Progenitor cell of endocrine pancreas (in vitro differentiated cells): ENCODE results near the gene MLLT3. TPM values are rescaled to one million over a fixed set of nuclear protein-coding genes. Genes with fewer than 3 reads are reported as not detected.

Experiments used
- DNase-seq: peaks from one replicate; pipeline ENCODE4 v3.0.0; 2021; ENCODE audit warnings: low spot score; ENCODE audit not compliant: unreplicated experiment
- H3K27ac Mint-ChIP-seq: 2 replicates; pipeline ENCODE4 v1.8.0; 2021; ENCODE audit warnings: mild to moderate bottlenecking, moderate library complexity, mixed read lengths
- H3K27me3 Mint-ChIP-seq: 2 replicates; pipeline ENCODE4 v1.8.0; 2021; ENCODE audit warnings: mixed read lengths
- H3K36me3 Mint-ChIP-seq: 2 replicates; pipeline ENCODE4 v1.8.0; 2022; ENCODE audit warnings: mixed read lengths; ENCODE audit not compliant: insufficient read depth
- H3K4me1 Mint-ChIP-seq: 2 replicates; pipeline ENCODE4 v1.8.0; 2021; ENCODE audit warnings: low read depth, mixed read lengths
- H3K4me3 Mint-ChIP-seq: 2 replicates; pipeline ENCODE4 v1.8.0; 2021; ENCODE audit warnings: low read depth, mild to moderate bottlenecking, moderate library complexity, mixed read lengths
- H3K9me3 Mint-ChIP-seq: 2 replicates; pipeline ENCODE4 v1.8.0; 2021; ENCODE audit warnings: low read depth, mixed read lengths
- total RNA-seq: library from RNA; stranded (reverse); gene quantifications from 2 replicates; pipeline ENCODE4 v1.2.1, GENCODE V29; 2021
- TF ChIP-seq, protein P1 (sequence below): fragments of 200-600 bp; sonication (generic); IDR thresholded peaks from one replicate; pipeline ENCODE4 v1.5.0; 2021; ENCODE audit warnings: antibody characterized with exemption, mild to moderate bottlenecking; ENCODE audit not compliant: unreplicated experiment

The MLLT3 gene
- total RNA-seq, 1 donor from 2014 or later: 25.8 TPM

DNA sequence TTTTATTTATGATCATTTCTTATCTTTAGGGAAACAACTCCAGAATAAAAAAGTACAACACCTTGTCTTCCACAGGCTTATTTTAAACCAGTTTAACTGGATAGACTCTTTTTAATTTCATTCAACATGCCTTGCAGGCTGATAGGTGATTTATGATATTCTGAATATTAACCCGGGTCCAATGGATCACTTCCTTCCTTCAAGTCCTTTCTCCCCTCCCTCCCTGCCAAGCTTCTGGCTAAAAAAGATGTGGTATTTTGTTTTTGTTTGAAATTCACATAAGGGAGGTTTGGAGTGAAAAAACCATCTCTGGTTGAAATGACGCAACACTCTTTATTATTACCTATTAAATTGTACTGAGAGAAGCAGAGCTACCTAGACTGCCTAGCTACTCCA, 265.3 kb downstream of the MLLT3 start:
- Mint-ChIP-seq H3K36me3 (no peaks in the 10 kb centered on the region), H3K4me3 (peak overlapping the region; percentile 65), H3K4me1 (peaks cover 30% of the 10 kb centered on the region), H3K27ac (peak overlapping the region; percentile 91), H3K27me3 (no peaks in the 10 kb centered on the region), H3K9me3 (no peaks in the 10 kb centered on the region)
- TF ChIP-seq, protein P1, sequence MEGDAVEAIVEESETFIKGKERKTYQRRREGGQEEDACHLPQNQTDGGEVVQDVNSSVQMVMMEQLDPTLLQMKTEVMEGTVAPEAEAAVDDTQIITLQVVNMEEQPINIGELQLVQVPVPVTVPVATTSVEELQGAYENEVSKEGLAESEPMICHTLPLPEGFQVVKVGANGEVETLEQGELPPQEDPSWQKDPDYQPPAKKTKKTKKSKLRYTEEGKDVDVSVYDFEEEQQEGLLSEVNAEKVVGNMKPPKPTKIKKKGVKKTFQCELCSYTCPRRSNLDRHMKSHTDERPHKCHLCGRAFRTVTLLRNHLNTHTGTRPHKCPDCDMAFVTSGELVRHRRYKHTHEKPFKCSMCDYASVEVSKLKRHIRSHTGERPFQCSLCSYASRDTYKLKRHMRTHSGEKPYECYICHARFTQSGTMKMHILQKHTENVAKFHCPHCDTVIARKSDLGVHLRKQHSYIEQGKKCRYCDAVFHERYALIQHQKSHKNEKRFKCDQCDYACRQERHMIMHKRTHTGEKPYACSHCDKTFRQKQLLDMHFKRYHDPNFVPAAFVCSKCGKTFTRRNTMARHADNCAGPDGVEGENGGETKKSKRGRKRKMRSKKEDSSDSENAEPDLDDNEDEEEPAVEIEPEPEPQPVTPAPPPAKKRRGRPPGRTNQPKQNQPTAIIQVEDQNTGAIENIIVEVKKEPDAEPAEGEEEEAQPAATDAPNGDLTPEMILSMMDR: no peak
- DNase-seq: no peak

DNA sequence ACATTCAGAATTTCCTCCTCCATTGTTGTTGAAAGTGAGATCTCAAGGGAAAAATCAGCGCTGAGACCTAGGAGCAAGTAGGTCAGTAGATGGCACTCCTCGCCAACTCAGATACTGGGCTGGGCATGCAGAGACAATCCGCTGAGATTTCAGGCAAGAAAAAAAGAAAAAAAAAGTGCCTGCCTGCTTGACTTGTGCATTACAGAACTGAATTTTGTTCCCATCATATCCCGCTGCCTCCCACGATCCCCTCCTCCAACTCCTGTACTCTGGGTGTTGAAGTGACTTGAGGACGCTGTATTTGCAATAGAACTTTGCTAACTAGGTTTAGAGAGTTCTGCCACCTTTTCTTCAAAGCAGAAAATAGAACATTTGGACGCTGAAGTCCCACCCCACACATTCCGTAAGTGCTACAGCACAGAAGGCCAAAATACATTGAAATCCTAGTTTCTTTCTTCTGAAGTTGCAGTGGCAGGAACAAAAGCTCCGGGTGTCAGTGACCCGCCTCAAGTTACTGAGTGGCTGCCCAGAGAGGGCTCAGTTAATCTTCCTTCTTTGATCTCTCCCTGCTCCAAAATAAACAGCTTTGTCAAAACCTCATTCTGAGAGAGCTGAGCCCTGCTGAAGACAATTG, 265.8 kb downstream of the MLLT3 start:
- H3K27me3 Mint-ChIP-seq: no peaks in the 10 kb centered on the region
- TF ChIP-seq, protein P1: peak; percentile 74
- H3K4me3 Mint-ChIP-seq: peak overlapping the region; percentile 65
- no peaks in the 10 kb centered on the region for H3K9me3 Mint-ChIP-seq
- peak; percentile 30 for DNase-seq
- peaks cover under 1% of the 10 kb centered on the region for H3K36me3 Mint-ChIP-seq
- peak overlapping the region; percentile 91 for H3K27ac Mint-ChIP-seq
- peaks cover 30% of the 10 kb centered on the region for H3K4me1 Mint-ChIP-seq

DNA sequence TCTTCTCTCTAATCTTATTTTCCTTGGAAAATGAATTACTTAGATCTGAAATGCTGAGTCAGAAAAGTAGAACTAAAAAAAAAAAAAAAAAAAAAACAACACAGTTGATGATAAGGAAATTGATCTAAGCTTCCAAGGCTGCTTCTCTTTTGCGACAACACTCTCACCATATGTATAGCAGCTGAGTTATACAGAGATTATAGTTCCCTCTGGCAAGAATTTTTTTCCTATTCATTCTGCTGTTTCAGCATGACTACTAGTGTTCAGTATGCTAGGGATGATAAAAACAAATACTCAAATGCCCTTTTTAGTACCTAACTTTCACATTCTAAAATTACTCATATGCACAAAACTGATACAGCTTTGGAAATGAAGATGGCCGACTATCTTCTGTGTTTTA, 267.3 kb downstream of the MLLT3 start:
- TF ChIP-seq, protein P1: no peak
- peaks cover 30% of the 10 kb centered on the region for H3K4me1 Mint-ChIP-seq
- no peak for DNase-seq
- no peaks in the 10 kb centered on the region for H3K27me3 Mint-ChIP-seq
- H3K4me3 Mint-ChIP-seq: no peak overlapping the region
- H3K36me3 Mint-ChIP-seq: peaks cover 3% of the 10 kb centered on the region
- H3K9me3 Mint-ChIP-seq: no peaks in the 10 kb centered on the region
- H3K27ac Mint-ChIP-seq: no peak overlapping the region

DNA sequence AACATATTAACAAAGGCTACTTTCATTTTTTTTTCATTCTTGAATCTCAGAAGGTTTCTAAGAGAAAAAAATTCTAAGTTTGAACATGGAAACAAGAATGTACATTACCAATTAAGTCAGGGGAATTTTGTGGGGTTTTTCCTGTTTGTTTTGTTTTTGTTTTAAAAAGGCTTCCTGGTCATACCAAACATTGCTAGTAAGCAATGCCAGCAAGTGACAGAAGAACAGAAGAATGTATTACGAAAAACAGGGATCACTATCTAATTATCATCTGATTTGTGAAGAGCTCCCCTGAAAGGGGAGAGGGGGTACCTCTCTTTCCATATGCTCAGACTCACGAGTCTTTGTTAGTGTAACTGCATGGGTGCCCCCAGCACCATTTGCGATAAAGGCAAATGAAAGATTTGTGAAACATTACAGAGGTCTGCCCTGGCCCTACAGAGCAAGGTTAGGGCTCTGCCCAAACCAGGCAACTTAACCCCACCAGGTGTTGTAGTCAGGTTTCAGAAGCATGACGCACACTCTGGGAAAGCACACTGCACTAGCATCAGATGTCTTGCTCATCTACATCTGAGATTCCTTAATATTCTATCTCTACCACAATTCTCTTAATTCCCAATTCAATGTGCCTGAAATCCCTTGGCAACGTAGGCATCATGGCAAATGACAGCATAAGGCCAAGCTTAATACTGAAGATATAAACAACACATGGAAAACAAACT, 268.2 kb downstream of the MLLT3 start:
- no peaks in the 10 kb centered on the region for H3K9me3 Mint-ChIP-seq
- TF ChIP-seq, protein P1: no peak

DNA sequence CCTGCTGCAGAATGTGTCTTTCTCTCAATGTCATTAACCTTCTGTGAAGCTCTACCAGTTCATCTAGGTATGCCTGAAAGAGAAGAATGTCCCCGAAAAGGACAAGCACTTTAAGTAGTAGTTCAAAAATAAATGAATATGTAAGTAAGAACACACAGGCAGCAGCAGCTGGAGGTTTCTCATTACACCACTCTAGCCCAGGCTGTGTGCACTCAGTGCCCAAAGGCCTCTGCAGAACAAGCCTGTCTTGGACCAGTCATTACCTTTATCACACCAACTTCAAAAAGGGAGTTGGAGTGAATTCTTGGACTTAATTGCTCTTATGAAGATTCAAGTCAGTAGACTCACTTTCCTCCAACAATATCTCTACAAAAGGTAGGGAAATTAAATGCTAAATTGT, 268.8 kb downstream of the MLLT3 start:
- TF ChIP-seq, protein P1: no peak
- Mint-ChIP-seq H3K27ac (no peak overlapping the region), H3K27me3 (no peaks in the 10 kb centered on the region), H3K36me3 (peaks cover 4% of the 10 kb centered on the region), H3K4me1 (peaks cover 30% of the 10 kb centered on the region), H3K4me3 (no peak overlapping the region), H3K9me3 (no peaks in the 10 kb centered on the region)
- no peak for DNase-seq

More for the DNA sequence above, 268.2 kb downstream of the MLLT3 start:
- DNase-seq: no peak
- H3K36me3 Mint-ChIP-seq: peaks cover 4% of the 10 kb centered on the region
- H3K4me1 Mint-ChIP-seq: peaks cover 30% of the 10 kb centered on the region
- no peak overlapping the region for H3K27ac Mint-ChIP-seq
- no peaks in the 10 kb centered on the region for H3K27me3 Mint-ChIP-seq
- H3K4me3 Mint-ChIP-seq: no peak overlapping the region
